Activated CD8-positive, alpha-beta memory T cell treated with anti-CD3 and anti-CD28 coated beads for 36 hours (primary cell): ENCODE data around the gene NRP2. TPM values are rescaled to one million over a fixed set of nuclear protein-coding genes. Genes with fewer than 3 reads are reported as not detected.

Source experiments
- CTCF ChIA-PET: fragments of 350-600 bp; sonication (Branson Sonifier 250); formaldehyde crosslinking; loops from one replicate; lab custom pipeline; 2021; ENCODE audit warnings: antibody characterized with exemption; lab: Charles Lee
- POLR2A ChIA-PET: fragments of 350-600 bp; sonication (Branson Sonifier 250); formaldehyde crosslinking; loops from one replicate; lab custom pipeline; 2021; ENCODE audit warnings: antibody characterized with exemption; lab: Charles Lee
- total RNA-seq, 2 experiments: library from RNA; stranded (reverse); gene quantifications; one replicate each; pipeline ENCODE4 v1.2.3, GENCODE V29; 2021

The NRP2 gene, protein sequence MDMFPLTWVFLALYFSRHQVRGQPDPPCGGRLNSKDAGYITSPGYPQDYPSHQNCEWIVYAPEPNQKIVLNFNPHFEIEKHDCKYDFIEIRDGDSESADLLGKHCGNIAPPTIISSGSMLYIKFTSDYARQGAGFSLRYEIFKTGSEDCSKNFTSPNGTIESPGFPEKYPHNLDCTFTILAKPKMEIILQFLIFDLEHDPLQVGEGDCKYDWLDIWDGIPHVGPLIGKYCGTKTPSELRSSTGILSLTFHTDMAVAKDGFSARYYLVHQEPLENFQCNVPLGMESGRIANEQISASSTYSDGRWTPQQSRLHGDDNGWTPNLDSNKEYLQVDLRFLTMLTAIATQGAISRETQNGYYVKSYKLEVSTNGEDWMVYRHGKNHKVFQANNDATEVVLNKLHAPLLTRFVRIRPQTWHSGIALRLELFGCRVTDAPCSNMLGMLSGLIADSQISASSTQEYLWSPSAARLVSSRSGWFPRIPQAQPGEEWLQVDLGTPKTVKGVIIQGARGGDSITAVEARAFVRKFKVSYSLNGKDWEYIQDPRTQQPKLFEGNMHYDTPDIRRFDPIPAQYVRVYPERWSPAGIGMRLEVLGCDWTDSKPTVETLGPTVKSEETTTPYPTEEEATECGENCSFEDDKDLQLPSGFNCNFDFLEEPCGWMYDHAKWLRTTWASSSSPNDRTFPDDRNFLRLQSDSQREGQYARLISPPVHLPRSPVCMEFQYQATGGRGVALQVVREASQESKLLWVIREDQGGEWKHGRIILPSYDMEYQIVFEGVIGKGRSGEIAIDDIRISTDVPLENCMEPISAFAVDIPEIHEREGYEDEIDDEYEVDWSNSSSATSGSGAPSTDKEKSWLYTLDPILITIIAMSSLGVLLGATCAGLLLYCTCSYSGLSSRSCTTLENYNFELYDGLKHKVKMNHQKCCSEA
- under 1 TPM; 0.82 to 0.93 TPM for total RNA-seq

DNA sequence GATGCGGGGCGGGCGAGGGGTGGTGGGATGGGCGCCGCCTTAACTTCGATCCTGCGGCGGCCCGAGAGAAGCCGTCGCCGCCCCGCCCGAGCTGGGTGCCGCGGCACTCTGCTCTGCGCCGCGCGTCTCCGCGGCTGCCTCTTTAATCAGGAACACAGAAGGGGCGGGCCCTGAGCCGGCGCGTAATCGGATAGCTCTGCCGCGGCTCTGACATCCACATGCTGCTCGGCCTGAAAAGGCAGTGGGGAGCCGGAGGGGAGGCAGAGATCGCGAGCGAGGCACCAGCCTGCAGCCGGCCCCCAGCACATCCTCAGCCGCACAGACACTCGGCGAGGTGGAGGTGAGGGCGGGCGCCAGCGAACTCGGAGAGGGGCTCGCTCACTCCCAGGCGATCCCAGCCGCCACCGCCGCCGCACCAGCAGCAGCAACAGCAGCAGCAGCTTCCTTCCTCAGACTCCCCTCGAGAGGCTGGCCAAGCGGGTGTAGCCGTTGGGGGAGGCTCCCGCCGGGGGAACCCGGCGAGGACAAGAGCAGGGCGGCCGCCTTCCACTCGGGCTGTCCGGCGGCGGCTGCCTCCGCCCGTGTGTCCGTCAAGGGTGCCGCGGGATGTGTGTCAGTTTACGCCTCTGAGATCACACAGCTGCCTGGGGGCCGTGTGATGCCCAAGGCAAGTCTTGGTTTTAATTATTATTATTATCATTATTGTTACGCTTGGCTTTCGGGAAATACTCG, at the start of gene NRP2:
Gene NRP2, plus strand, starts transcription at position 263 of the 732 bp plus-strand sequence. CDS start 790 bp downstream, outside the sequence.
- ChIA-PET POLR2A (no interaction called here), CTCF (no interaction called here)

DNA sequence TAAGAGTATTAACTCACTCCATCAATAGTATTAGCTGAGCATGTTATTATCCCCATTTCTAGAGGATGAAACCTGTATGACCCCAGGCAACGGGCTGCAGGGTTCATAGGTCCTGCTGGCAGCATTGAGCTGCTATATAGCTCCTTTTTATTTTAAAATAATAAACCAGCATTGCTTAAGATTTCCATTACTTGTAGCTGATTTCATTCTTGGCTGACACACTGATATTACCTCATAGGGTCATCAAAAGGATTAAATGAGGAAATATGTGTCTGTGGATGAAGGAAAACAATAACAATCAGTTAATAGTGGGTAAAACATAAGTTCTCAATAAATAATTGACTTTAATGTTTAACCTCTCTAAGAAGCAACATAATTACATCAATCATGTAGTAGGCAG, 48.3 kb upstream of the NRP2 start:
- ChIA-PET POLR2A (no interaction called here), CTCF (no interaction called here)

DNA sequence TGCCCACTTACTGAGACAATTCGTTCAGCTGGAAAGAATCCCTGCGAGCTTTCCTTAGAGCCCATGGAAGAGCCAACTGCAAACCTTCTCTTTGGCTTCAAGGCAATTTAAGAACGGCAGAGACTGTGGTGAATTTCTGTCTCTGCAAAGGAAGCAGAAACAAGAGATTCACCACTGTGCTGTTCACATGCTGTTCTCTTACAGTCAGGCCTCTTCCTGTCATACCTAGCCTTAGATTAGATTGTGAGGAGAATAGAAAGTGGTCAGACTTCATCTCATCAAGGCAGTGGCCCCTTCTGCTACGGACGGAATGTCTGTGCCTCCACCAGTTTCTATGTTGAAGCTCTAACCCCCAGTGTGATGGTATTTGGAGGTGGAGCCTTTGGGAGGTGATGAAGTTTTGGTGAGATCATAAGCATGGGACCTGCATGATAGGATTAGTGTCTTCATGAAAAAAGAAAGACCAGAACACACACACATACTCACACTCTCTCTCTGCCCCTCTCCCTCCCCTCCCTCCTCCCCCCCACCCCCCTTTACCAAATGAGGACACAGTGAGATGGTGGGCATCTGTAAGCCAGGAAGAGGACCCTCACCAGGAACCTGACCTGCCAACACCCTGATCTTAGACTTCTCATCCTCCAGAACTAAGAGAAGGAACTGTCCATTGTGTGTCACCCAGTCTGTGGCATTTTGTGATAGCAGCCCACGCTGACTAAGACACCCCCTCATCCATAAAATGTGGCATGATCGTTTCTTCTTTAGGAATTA, 45.6 kb upstream of the NRP2 start:
- ChIA-PET CTCF (no interaction called here), POLR2A (no interaction called here)

DNA sequence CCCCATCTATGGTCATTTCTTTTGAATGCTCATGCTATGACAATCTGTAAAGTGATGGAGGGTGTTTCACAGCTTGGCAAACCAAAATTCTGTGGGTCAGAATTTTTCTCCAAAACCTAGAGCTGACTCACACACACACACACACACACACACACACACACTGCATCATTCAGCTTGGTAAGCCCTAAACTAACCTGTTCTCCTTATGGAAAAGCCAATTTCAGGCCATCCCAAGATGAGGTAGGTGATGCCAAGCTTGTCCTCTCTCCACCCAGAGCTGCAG, 45.0 kb upstream of the NRP2 start:
- CTCF ChIA-PET, result no interaction called here

DNA sequence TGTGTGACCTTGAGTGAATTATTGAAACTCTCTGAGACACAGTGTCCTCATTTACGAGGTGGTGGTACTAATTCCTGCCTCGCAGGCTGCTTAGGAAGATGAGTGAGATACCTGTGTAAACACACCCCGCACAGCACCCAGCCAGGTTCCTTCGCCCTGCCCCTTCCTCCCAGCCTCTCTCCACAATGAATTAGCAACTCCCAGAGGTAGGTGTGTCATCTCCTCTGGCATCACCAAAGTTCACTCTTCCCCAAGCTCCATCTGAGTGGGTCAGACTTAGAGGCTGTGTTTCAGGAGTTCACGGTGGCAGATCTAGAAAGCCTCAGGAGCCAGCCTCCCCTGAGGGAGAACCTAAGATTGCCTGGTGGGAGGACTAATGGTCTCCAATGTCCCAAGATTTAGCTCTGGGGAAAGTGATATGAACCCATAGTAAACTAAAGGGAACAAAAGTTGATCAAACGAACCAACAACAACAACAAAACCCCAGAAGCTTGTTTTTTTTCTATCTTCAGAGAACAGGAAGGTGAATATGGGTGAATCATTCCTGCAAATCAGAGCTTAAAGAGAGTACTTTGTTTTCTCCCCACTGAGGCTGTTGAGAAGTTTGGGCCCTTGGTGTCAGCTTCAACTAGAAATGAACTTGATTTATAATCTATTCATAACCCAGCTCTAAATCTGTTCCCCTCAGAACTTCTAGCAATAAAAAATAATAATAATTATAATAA, 44.4 kb upstream of the NRP2 start:
- ChIA-PET POLR2A (no interaction called here), CTCF (no interaction called here)

More for the DNA sequence above, 45.0 kb upstream of the NRP2 start:
- POLR2A ChIA-PET, result no interaction called here

DNA sequence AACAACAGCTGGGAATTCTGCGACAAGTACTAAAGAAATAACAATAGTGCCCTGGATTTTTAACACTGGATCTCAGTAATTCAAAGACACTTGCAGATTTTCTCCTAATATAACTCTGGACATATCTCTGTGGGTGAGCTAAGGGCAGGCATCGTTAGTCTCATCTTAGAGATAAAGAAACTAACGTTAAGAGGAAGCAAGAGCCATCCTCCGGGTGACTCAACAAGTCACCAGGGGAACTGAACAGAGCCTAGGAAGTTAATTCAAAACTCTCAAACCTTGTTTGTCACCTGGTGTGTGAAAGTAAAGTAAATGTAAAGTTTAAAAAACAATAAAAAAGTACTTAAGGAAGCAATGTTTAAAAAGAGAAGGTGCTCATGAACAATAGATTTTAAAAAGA, 41.6 kb upstream of the NRP2 start:
- ChIA-PET CTCF (no interaction called here), POLR2A (no interaction called here)

DNA sequence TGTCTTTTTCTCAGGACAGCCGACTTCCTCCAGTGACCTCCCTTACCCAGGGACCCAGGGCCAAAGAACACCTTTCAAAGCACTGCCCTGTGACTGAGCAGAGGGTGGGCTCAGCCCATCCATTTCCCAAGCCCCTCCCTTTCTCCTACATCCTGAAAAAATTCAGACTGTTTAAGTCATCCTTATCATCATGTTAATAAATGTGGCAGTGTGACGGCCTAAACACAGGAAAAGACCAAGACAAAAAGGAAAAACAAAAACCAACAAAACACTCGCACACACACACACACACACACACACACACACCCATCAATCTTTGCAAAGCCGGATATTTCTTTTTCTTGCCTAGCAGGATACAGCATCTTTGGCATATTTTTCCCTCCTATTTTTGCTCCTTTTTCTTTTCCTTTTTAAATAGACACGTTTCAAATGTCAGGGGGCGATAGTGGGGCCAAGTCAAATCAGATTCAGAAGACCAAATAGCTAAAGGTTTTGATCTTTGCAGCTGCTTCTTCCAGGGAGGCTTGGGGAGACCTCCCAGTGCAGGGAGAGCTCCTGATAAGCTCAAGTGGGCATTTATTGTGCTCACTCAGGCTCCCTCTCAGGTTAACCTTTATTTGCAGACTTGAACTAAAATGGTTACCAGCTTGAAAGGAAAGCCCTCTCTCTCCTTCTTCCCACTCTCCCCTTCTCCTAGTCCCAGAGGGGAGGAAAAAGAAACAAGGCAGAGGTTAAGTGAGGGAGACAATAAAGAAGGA, 39.5 kb upstream of the NRP2 start:
- ChIA-PET POLR2A (no interaction called here), CTCF (no interaction called here)

DNA sequence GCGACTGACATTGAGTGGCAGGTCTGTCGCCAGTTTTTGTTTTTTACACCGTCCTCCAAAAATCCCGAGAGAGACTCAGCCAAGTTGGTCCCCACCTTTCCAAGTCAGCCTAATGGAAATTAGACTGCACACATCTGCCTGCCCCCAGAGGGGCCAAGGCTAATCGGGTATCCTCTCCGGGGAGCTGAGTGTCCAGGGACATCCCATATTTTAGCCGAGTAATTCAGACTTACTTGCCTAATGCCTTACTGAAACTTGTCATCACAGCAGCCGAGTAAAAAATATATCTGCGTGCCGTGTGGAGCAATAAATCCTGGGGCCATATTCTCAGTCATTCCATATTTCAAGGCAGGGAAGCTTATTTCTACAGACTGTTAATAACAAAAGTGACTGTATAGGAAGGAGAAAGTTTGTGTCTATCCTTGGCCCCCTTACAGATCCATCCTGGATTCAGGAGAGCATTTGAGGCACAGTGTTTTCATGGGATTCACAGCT, 38.9 kb upstream of the NRP2 start:
- CTCF ChIA-PET, result no interaction called here
- POLR2A ChIA-PET, result no interaction called here

DNA sequence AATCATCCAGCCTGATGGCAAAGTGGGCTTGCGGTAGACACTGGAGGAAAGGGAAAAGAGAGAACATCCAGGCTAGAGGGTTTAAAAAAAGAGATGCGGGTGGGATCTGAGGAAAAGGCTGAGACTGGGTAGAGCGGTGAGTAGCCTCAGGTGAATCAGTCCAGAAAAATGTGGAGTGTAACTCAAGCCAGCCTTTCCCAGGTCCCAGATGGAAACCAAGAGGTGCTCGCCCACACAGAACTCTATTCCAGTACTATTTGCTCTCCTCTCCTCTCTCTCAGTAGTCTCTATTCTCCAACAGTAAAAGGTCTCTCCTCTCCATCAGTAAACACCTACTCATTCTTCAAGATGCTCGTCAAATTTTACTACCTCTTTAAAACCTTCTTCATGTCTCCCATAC, 38.3 kb upstream of the NRP2 start:
- POLR2A ChIA-PET, result no interaction called here
- CTCF ChIA-PET, result no interaction called here

DNA sequence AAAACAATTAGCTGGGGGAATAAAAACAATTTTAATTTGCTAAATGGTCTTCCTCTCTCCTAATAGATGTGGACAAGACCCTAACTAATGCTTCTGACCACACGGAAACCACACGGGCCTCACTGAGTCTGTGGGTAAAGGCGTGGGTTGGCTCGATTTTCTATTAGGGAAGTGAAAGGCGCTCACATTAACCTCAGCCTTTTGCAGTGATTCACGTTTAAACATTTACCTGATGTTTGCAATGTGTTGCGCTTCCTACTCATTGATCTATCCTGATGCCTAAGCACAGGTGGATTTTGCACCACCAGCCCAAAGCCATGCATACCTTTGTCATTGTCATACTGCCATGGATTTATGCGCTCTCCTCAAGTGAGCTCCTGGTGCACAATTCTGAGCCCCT, 35.6 kb upstream of the NRP2 start:
- ChIA-PET POLR2A (no interaction called here), CTCF (no interaction called here)

DNA sequence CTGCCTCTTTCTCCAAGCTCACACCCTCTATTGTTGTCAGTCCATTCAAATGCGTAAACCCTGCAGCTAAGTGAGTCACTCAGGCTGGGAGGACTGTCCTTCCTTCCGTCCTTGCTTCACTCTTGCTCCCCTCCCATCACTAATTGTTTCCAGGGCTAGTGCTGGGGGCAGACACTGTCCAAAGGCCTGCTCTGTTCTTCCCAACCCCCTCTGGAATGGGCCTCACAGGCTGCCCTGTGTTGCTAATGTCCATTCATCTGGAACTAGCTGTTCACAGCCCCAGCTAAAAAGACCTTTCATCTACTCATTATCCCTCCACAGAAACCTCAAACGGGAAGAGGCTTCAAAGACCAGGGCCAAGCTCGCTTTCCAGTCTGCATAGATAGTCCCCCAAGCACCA, 31.9 kb upstream of the NRP2 start:
- ChIA-PET CTCF (no interaction called here), POLR2A (no interaction called here)

DNA sequence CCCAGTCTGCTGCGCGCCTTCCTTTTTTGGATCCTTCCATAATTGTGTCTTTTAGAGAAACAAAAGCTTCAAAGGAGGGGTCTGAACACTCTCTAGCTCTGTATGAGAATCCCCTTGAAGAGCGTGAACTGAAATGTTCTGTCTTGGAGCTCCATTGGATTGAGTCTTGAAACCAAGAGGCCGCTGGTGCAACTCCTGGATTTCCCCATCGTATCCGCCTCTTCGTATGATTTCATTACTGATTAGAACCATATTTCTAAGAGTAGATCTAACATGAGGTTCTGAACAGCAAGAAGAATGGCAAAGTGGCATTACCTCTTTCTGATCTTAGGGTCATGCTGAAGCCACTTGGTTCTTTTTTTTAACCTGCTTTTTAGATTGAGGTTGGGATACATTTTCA, 31.4 kb upstream of the NRP2 start:
- ChIA-PET POLR2A (no interaction called here), CTCF (no interaction called here)

DNA sequence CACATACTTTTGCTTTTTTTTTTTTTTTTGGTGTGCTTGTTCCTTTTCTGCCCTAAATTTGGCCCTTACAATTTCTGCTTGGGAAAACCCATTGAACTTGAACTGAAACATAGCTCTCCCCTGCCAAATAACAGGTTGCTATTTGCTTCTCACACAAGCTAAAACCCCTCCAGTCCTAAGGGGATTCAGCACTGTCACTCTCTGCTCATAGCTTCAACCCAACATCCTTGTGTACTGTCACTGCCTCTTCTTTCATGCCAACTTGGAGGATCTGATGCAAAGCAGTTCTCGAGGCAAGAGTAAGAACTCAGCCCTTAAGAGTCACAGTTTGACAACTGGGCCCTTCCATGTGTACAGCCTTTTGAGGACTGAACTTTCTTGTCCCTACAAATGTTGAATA, 30.6 kb upstream of the NRP2 start:
- CTCF ChIA-PET, result interaction anchor here (0.6 kb wide), 1 partner anchor 272 kb away, joined by 3 read pairs; no protein-coding TSS in a partner anchor
- POLR2A ChIA-PET, result no interaction called here

DNA sequence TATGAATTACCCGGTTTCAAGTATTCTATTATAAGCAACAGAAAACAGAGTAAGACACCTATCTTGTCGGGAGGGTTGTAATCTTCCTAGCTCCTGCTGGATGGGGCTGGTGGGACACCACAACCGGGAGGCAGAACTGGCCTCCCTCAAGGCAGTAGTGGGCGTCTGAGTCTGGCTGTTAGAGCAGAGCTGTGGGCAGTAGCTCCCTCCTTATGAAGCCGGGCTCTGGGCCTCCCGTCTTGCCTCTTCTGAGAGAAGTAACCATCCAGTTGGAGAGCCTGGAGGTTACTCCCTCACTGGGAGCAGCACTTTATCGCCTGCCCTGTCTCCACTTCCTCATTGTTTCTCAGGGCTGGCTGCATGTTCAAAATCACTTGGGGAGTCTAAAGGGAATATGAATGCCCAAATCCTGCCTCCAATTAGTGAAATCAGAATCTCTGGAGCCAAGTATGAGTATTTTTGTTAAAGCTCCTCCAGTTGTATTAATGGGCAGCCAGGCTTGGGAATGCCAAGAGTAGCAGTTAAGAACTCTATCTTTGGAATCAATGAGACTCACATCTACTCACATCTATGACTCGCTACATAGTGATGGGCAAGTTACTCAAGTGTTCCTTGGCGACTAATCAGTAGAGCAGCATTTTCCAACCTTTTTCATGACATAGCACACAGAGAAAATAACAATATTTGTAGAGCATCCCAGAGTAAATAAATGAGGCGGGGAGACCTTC, 27.3 kb upstream of the NRP2 start:
- ChIA-PET CTCF (no interaction called here), POLR2A (no interaction called here)

DNA sequence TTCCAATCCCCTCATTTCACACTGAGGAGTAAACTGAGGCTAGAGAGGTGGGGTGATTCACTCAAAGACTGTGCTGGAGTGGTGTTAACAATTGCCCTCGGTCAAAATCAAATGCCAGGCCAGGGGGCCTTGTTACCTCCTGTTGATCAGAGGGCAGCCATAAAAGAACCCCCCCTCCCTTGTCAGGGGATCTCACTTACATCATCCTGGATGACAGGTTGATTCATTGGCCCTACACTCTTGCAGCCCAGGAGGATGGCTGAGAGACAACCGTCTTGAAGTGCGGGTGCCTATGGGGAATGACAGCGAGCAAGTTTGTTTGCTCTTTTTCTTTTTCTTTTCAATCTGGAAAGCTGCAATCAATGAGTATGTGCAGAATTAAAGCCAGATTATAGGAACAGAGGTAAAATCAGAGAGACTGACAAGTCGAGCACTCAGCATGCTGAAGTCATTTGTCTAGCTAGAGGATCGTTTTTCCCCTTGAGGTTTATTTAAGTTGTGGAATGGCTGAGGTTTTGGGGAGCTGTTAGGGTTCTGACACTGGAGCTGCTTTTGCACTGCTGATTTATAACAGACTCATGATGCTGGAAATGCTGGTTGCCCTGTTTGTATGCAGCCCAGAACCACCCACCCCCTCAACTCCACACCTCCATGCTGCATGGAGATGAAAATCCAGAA, 26.4 kb upstream of the NRP2 start:
- ChIA-PET POLR2A (no interaction called here), CTCF (no interaction called here)

DNA sequence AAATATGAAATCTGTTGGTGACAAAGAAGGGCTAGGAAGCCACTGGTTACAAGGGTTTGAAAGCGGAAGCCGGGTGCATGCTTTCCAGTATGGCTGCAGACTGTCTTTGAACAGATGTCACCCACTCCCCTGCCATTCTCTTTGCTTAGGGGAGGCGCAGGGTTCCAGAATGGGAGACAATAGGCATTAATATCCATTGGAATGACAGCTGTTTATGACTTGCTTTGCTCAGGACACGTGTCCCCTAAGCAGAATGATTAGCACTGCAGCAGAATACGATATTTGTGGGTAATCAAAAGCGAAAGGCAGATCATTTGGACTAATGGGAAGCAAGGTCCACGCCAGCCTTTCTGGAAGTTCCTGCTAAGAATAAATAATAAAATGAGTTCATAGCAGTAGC, 25.8 kb upstream of the NRP2 start:
- ChIA-PET POLR2A (no interaction called here), CTCF (no interaction called here)

DNA sequence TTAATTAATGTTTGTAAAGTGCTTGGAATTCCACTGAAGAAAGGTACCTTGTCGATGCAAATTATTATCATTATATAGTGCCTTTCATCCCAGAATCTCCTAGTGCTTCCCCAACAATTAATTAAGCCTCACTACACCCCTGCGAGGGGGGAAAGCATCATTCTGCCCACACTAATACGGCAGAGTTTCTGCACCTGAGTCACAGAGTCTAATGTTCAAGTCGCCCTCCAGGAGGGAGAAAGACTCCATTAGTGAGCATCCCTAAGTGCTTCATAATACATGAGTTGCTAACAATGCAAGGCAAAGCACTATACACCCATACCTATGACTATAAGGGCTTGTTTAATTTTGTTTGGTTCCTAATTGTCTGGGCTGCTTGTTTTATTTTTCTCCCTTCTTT, 25.4 kb upstream of the NRP2 start:
- CTCF ChIA-PET, result no interaction called here
- POLR2A ChIA-PET, result no interaction called here
